HG03469 (cell line): ENCODE data around the gene MLXIP.
"Not testable (repeated sequence)": the region's sequence is repeated elsewhere in the genome, so short reads cannot be mapped to it uniquely, and the experiment has no call there.

ENCODE experiments used
- ATAC-seq: cut with Tn5 transposase; IDR thresholded peaks from one replicate; pipeline ENCODE4 v1.9.1; 2021; ENCODE audit warnings: mild to moderate bottlenecking, moderate library complexity, moderate number of reproducible peaks; ENCODE audit not compliant: unreplicated experiment

Gene MLXIP

DNA sequence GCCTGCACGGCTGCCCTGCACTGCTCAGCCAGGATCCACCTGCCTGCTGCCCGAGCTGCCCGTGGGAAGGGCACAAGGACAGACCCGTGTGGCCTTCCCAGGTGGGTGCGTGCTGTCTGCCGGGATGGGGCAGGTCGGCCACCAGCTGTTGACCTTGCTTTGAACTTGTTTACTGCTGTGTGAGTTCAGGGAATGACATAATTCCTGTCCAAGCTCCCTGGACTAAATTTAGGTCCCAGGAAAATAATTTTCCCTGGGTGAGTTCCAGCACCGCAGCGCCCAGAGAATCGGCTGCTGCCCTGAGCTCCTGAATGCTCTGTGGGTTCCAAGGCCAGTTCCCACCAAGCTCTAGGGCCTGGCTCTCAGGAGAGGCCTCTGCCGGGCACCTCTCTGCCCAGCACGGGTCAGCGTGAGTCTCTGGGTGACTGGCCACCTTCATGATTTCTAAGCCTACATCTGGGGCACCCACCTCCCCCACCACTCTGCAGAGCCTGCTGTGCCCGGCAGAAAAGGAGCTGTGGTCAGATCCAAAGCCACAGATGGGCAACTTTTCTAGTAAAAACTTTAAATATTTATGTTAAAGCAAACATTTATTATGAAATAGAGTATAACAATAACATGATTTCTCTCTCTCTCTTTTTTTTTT lies 27.2 kb upstream of the MLXIP start:
- no peak for ATAC-seq

DNA sequence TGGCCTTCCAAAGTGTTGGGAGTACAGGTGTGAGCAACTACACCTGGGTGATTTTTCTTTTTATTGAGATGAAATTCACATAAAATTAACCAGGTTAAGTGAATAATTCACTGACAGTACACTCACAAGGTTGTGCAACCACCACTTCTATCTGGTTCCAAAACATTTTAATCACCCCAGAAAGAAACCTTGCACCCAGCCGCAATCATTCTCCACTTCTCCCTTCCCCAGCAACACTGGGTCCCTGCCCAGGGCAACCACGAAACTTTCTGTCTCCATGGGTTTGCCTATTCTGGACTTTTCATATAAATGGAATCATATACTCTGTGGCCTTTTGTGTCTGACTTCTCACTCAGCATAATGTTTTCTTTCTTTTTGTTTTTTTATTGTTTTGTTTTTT lies 26.3 kb upstream of the MLXIP start:
- no peak for ATAC-seq

DNA sequence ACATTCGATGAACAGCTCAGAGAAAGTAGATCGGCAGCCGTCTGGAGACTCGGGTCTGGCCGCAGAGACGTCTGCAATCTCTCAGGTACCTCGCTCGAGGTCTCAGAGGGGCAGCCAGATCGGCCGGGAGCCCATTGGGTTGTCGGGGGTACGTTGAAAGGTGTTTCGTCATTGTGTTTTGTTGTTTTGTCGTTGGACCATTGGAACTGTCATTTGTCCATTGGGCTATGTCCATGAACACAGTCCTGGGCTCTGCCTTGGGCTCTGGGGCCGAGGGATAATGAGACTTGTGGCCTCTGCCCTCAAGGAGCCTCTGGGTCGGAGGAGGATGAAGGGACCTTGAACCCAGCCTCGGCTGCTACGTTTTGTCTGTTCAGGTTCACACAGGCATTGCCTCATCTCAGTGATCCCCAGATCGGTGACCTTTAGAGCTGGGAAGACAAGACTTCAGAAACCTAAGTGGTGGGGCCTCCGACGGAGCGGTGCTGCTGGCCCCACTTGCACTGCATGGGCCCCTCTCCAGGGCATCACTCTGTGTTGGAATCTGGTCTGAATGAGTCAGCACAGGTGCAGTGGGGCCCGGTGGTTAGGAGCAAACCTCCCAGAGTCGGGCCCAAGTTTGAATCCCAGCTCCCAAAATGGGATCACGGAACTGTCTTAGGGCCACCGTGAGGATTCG lies 23.6 kb upstream of the MLXIP start:
- no peak for ATAC-seq

DNA sequence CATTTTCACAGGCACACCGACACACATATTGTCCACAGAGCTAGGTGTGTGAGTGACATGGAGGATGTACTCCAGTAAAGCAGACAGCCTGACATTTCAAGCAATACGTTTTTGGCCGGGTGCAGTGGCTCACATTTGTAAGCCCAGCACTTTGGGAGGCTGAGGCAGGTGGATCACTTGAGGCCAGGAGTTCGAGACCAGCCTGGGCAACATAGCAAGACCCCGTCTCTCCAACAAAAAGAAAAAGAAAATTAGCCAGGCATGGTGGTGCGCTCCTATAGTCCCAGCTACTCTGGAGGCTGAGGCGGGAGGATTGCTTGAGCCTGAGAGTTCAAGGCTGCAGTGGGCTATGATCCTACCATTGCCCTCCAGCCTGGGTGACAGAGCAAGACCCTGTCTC lies 22.1 kb upstream of the MLXIP start:
- not testable (repeated sequence) for ATAC-seq

DNA sequence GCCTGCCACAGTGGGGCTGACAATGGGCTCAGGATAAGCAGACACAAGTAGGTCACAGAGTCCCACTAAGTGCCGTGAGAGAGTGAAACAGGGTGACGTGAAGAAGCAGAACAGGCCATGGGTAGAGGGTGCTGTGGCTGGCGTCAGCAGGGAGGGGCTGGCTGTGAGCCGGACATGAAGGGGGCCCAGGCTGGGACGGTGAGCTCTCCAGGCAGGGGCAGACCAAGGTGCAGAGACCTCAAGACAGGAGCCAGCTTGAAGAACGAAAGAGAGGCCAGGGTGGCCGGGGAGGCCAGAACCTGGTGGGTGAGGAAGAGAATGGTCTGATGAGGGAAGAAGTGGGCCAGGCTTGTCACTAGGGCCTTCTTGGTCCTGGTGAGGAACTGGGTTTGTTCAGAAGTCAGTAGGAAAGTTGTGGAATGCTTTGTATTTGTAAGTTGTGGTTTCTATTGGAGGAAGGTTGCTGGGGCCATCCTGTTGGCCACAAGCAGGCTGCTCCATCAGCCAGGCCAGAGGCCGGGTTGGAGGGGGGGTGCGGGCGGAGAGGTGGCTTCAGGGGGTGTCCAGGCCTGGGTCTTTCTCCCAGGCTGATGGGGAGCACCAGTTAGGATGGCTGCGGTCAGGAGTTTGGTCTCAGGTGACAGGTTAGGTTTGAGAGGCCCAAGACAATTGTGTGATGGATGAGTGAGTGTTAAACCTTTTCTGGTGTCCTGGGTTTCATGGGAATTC lies 21.4 kb upstream of the MLXIP start:
- no peak for ATAC-seq

DNA sequence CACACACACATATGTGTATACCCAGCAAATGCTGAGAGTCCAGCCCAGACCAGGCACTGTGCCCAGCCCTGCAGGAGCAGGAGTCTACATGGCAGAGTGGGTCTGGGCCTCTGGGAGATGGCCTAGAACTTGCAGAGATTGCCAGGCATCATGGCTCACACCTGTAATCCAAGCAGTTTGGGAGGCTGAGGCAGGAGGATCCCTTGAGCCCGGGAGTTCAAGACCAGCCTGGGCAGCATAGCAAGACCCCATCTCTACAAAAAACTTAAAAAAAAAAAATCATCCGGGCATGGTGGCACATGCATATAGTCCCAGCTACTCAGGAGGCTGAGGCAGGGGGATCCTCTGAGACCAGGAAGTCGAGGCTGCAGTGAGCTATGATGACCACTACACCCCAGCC lies 20.8 kb upstream of the MLXIP start:
- ATAC-seq = no peak

DNA sequence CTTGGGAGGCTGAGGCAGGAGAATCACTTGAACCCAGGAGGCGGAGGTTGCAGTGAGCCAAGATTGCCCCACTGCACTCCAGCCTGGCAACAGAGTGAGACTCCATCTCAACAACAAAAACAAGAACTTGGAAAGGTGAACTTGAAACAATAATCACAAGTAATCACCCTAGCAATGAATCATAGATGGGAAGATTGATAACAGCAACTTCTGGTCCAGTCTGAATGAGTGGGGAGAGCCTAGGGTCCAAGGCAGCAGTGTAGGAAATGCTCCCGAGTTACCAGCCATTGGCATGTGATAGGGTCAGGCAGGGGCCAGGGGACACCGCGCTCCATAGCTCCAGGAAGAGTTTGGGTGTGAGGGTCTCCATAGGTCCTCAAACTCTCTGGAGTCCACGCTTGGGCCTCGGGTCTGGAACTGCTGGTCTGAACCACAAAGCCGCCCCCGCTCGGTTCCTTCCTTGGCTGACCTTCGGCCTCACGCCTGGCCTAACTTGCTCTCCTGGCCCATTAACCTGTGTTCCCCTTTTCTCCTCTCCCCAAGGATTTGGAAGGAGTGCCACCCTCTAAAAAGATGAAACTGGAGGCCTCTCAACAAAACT lies 19.9 kb upstream of the MLXIP start:
- no peak for ATAC-seq

DNA sequence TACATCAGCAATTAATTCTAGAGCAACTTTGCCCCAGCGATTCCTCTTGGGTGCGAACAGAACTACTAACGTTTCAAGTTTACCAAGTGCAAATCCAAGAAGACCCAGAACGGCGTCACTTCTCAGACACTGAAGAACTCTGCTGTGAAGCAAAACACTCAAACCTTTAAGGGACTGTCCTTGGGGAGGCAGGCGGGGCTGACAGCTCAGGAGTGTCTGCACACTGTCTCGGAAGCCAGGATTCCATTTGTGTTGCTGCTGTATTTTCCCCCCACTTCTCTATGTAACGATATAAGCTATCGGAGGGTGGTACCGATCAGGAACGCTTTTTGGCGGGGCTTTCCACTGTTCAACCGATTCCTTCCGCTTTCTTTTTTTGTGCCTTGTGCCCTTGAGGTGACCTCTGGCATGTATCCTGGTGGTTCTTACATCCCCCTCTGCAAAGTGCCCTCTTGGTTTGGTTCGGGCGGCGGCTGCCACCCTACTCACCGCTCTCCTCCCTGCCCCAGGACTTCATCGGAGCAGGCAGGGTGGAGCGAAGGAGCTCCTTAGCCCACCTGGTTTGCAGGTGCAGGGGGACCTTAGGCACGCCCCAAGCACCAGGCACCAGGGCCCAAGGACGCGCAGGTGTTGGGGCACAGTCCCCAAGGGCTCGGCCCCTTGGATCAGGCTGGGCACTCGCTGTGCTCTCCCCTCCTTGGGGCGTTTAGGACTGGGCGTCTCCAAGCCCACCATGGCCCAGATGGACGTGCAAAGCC lies 19.2 kb upstream of the MLXIP start:
- ATAC-seq = no peak

DNA sequence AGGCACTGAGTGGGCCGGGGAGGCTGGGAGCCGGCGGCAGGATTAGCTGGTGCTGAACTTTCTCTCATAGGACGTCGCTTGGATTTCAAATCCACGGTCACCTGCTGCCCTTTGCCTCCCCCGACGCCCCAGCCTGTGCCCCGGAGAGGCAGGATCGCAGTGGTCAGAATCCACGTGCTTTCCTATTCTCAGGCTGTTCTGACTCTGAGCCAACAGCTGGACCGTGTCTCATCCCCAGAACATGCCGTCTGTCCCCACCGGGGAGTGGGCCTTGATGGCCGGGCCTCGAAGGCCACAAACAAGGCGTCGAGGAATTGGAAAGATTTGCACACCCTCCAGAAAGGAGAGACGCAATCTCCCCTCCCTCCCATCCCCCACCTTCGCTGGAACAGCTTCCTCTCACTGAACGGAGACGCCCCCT lies 18.5 kb upstream of the MLXIP start:
- ATAC-seq = no peak

DNA sequence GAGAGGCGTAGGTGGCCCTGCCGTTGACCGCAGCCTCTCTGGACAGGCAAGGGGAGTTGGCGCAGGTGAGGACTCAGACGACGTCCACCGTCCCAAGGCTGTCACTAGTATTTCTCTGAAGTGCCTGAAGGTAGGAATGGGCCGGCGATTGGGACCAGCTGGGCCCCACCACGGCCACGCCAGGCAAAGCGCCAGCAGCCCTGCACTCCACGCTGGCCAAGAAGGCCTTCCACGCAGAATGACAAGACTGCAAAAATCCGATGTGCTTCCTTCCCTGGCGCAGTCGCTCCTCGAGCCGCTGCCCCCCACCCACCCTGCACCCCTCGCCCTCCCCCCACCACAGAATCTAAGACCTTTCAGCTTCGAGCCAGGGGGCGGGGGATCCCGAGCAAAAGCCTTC lies 17.3 kb upstream of the MLXIP start:
- no peak for ATAC-seq

DNA sequence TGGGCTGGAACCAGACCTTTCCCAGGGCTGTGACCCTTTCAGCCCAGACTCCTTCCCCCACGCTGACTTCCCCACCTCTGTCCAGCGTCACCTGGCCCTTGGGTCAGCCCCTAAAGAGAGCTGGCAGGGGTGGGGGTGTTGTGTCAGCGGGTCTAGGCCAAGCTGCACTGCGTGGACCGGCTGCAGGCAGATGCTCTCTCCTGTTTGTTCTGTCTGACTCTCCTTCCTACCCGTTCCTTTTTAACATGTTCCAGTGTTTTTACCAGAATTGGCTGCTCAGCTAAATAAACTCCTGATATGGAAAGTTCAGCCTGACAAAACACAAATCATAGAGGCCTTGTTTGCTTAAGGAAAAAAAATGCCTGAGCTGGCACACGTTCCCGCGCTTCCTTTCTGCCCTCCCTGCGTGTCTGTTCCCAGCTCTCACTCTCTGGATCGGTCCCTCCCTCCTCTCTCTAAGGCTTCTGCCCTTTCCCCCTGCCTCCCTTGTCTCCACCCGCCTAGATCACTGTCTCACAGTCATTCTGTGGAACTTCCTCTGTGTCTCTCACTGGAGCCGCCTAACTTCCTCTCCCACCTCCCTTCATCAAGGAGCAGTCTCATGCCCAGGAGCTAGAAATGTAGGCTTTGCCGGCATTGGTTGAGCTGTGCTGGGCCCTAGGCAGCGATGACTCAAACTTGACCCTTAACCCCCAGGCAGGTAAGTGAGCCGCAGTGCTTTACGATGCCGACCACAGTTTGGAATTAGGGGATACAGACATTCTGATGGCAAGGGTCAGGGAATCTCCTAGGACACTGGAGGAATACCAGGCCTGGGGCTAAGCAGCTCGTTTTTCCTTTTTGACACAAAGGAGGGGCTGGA lies 15.5 kb upstream of the MLXIP start:
- no peak for ATAC-seq

DNA sequence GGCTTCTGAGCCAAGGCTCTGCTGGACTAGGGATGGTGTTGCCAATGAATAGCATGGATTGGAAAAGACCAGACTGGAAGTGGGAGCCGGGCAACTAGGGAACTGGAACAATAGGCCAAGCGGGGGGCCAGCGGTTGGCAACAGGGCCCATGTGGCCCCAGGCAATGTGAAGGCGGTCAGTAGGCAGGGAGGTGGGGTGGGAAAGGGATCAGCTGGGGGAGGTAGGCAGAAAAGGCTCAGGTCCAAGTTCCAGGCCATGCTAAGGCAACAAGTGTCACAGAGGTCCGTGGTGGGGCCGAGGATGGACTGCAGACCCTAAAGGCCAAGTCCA lies 14.9 kb upstream of the MLXIP start:
- ATAC-seq = no peak

DNA sequence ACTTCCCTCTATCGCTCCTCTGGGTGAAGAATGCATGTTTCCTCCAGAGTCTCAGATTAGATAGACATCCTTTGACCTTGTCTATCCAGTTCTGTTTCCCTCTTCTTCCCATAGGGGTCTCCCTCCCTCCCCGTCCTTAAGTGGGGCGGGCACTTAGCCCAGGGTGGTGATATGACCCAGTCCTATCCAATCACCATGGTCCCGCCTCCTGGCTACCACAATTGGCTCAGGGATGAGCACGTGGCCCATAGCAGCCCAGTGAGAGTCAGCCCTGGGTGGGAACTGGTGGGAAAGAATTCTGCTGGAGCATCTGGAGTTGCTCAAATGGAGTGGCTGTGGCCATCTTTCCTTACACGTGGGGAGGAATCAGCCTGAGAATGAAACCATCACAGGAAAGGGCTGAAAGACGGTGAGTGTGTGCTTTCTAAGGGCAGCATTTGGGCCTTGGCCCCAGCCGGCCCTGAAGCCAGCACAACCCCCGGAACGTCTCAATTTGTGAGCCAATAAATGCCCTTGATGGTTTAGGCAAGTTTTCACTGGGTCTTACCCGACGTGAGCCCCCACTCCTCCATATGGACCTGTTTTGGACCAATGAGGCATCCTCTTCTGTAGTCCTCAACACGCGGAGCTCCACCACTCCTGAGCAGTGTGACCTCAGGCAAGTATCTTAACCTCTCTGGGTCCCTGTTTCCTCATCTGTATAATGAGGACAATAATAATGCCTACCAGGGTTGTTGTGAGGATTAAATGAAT lies 14.4 kb upstream of the MLXIP start:
- ATAC-seq = no peak

DNA sequence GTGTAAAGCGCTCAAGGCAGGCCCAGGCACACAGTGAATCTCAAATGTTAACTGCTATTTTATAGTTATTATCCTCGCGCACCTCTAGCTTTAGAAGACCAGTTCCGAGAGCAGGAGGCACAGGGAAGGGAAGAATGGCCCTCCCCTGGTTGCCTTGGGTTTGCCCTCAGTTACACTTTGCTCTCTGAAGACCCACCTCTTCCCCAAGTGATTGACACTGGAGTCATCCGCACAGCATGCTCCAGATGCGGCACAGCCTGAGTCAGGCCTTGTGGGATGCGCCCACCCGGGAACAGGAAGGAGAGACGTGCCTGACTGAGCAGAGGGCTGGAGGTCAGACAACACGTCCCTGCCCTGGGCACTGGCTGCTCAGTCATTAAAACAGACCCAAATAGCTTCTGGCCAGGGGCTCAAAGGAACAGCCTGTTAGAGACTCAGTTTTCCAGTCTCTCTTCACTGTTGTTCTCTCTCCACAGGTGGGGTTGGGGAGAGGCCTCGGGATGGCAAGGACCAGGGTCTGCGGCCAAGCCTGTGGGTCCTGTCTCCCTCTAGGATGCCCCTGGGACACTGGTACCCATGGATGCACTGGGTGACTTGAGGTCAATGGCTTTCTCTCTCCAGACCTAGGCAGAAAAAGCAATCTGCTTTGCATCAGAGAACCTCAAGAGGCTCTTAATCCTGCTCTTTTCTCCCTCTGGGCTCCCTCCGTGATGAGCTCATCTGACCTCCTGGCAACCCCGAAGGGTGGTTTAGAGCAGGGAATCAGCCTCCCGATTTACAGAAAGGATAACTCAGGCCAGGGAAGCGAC lies 13.6 kb upstream of the MLXIP start:
- no peak for ATAC-seq

DNA sequence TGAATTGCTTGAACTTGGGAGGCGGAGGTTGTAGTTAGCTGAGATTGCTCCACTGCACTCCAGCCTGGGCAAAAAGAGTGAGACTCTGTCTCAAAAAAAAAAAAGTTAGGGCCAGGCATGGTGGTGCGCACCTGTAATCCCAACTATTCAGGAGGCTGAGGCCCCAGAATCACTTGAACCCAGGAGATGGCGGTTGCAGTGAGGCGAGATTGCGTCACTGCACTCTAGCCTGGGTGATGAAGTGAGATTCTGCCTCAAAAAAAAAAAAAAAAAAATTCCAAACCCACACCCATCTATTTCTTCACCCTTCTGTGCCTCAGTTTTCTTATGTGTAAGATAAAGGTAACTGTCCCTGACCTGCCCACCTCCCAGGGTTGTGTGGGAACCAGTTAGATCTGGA lies 11.0 kb upstream of the MLXIP start:
- ATAC-seq = no peak

DNA sequence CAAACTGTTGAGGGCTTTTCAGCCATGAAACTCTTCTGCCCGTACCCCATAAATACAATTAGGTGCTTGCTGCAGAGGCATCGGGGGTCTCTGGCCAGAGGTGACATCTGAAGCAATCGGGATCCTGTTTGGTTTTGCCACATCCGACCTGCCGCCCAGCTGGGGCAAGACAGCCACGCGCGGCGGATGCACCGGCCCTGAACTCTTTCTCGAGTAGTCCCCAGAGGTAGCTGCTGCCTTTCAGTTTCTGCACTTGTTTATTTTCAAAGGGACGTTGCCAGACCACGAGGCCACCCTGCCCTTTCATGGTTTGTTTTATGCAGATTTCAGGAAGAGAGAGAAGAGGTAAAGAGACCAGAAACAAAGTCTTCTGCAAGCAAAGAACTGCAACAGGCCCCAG lies 10.6 kb upstream of the MLXIP start:
- no peak for ATAC-seq

DNA sequence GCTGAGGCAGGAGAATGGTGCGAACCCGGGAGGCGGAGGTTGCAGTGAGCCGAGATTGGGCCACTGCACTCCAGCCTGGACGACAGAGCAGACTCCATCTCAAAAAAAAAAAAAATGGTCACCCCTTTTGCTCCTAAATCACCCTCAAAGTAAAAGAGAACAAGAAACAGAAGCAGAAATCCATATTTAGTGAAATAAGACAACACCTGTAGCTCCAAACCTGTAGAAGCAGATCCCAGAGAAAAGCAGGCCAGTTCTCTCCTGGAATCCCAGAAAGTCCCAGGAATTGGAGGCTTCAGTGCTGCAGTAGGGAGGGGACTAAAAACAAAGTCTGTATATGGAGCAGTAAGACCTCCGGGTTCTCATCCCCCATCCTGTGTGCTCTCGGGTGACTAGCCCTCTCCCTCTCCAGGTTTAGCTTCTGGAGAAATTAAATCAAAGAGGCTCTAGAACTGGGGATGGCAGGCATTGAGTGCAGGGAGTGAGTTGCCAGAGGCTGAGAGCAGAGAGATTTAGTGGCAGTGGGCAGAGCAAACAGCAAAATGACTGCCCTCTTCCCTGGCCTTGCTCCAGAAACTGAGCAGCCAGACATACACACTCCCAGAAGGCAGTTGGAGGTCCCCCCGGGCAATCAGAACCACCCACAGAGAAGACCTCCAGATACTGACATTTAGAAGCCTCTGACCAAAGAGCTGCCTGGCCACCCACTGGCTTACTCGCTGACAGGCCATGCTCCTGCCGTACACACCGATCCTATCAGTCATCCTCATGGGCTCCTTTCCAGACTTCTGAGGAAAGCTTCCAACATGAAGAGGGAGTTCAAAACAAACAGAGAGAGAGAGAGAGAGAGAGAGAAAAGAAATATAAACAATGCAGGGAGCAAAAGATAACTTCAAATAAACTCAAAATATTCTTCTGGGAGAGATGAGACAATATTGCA lies 6.3 kb upstream of the MLXIP start:
- no peak for ATAC-seq

DNA sequence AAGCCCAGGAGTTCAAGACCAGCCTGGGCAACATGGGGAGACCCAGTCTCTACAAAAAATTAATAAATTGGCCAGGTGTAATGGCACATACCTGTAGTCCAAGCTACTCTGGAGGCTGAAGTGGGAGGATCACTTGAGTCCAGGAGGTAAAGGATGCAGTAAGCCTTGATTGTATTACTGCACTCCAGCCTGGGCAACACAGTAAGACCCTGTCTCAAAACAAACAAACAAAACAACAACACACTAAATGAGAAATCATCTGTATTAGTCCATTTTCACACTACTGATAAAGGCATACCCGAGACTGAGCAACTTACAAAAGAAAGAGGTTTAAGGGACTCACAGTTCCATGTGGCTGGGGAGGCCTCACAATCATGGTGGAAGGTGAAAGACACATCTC lies 4.7 kb upstream of the MLXIP start:
- no peak for ATAC-seq
